GM18909 (cell line): ENCODE data around the gene PLIN3.
"Not testable (repeated sequence)": the region's sequence is repeated elsewhere in the genome, so short reads cannot be mapped to it uniquely, and the experiment has no call there.

Experiments used
- ATAC-seq: cut with Tn5 transposase; IDR thresholded peaks from one replicate; pipeline ENCODE4 v1.9.1; 2021; ENCODE audit warnings: mild to moderate bottlenecking; ENCODE audit not compliant: unreplicated experiment, poor library complexity

Gene PLIN3

GRCh38 chr19:4896372-4896771 is 28.9 kb upstream of the PLIN3 start:
- ATAC-seq = no peak

- not testable (repeated sequence) for ATAC-seq
Measured at GRCh38 chr19:4892962-4893361, 25.5 kb upstream of the PLIN3 start.

- no peak for ATAC-seq
Measured at GRCh38 chr19:4891066-4891465, 23.6 kb upstream of the PLIN3 start.

- no peak for ATAC-seq
Measured at GRCh38 chr19:4889034-4889815, 21.8 kb upstream of the PLIN3 start.

GRCh38 chr19:4887803-4888202 is 20.3 kb upstream of the PLIN3 start:
- not testable (repeated sequence) for ATAC-seq

- not testable (repeated sequence) for ATAC-seq
Measured at GRCh38 chr19:4884993-4885392, 17.5 kb upstream of the PLIN3 start.

GRCh38 chr19:4882874-4883273 is 15.4 kb upstream of the PLIN3 start:
- ATAC-seq = not testable (repeated sequence)

- no peak for ATAC-seq
Measured at GRCh38 chr19:4879041-4879440, 11.6 kb upstream of the PLIN3 start.

- no peak for ATAC-seq
Measured at GRCh38 chr19:4878491-4878968, 11.1 kb upstream of the PLIN3 start.

GRCh38 chr19:4877753-4878490 is 10.5 kb upstream of the PLIN3 start:
- ATAC-seq = no peak

- ATAC-seq = no peak
Measured at GRCh38 chr19:4873930-4874329, 6.5 kb upstream of the PLIN3 start.

GRCh38 chr19:4871711-4872110 is 4.2 kb upstream of the PLIN3 start:
- no peak for ATAC-seq

GRCh38 chr19:4870025-4870700 is 2.7 kb upstream of the PLIN3 start:
- ATAC-seq = no peak

- ATAC-seq = no peak
Measured at GRCh38 chr19:4868286-4868834, 893 bp upstream of the PLIN3 start.

GRCh38 chr19:4866595-4867424 is 657 bp downstream of the PLIN3 start:
- ATAC-seq = no peak

- no peak for ATAC-seq
Measured at GRCh38 chr19:4861147-4861546, 6.3 kb downstream of the PLIN3 start.

- no peak for ATAC-seq
Measured at GRCh38 chr19:4859697-4860096, 7.8 kb downstream of the PLIN3 start.

- not testable (repeated sequence) for ATAC-seq
Measured at GRCh38 chr19:4856468-4856867, 11.0 kb downstream of the PLIN3 start.

- ATAC-seq = not testable (repeated sequence)
Measured at GRCh38 chr19:4853506-4853905, 14.0 kb downstream of the PLIN3 start.

- no peak for ATAC-seq
Measured at GRCh38 chr19:4852484-4852883, 15.0 kb downstream of the PLIN3 start.
